NCI-H526 (cell line): ENCODE data around the gene CRTC1.
A peak's percentile ranks its signal among the peaks of the same experiment; 100 is the strongest.

ENCODE experiments used
- DNase-seq, 2 experiments: peaks; one replicate each; lab custom pipeline; 2025; lab: John Stamatoyannopoulos, UW

The CRTC1 gene

DNA sequence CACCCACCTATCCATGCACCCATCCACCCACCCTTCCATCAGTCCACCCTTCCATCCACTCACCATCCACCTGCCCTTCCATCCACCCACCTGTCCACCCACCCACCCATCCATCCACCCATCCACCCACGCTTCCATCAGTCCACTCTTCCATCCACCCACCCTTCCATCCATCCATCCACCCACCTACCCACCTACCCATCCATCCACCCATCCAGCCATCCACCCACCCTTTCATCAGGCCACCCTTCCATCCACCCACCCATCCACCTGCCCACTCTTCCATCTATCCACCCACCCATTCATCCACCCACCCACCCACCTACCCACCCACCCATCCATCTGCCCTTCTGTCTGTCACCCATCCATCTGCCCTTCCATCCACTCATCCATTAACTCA is 29.6 kb upstream of the CRTC1 start:
- no peak for DNase-seq

- DNase-seq: no peak
These were observed 29.0 kb upstream of the CRTC1 start for GRCh38 chr19:18654469-18654868.

DNA sequence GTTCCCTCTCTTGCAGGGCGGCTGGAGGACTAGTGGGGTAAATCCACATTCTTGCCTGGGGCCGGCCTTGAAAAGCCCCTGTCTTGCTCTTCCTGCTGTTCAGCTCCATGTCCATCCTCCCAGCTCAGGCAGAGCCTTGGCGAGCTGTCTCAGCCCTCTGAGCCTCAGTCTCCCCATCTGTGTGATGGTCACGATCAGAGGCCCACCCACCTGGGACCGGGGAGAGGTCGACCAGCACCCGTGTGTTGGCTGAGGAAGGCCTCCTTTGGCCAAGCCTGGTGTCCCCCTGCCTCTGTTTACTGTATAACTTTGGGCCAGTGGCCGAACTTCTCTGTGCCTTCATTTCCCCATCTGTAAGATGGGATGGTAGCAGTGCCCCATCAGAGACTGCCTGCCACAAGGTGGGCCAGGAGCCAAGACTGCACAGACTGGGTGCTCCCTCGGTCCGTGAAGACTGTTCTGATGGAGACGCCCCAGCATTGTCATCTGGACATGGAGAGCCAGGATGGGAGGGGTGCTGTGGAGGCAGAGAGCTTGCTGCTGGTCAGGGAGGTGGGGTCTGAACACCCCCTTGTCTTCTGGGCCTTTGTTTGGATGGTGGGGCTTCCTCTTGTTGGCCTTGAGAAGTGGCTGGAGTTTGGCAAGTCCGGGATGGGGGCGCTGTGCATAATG is 28.2 kb upstream of the CRTC1 start:
- DNase-seq: no peak

GRCh38 chr19:18656337-18657086 is 27.0 kb upstream of the CRTC1 start:
- DNase-seq: no peak

DNA sequence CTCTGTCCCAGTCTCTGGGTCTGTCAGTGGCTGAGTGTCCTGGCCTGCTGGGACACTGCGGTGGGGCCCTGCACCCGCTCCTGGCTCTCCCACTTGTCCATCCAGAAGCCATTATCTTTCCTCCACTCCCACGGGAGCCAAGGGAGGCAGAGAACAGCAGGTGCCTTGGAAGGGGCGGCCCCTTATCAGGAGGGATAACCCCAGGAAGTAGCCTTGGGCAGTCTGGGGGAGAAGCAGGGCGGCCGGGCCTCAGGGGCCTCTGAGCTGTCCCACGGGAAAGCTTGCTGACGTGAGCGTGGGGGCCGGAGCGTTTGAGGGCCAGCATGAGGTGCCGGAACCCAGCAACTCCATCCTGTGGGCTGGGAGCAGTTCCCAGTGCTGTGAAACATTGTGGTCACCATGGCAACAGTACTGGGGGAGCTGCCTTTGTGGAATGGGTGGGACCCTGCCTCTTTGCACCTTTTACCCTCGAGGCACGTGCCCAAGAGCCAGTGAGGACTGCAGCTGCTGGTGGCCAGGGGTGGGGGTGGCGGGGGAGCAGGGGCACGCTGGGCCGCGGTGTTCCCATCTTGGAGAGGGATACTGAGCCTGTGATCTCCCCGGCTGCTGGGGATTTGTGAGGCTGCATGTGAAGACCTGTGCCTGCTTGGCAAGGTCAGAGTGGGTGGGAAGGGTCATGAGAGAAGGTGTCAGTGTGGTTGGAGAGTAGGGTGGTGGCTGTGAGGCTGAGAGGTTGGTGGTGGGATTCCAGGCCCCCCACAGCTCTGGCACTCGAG is 25.7 kb upstream of the CRTC1 start:
- DNase-seq: peak in 1 of 2 experiments; percentile 18

GRCh38 chr19:18658366-18658855 is 25.1 kb upstream of the CRTC1 start:
- no peak for DNase-seq

GRCh38 chr19:18659281-18660050 is 24.0 kb upstream of the CRTC1 start:
- no peak for DNase-seq

DNA sequence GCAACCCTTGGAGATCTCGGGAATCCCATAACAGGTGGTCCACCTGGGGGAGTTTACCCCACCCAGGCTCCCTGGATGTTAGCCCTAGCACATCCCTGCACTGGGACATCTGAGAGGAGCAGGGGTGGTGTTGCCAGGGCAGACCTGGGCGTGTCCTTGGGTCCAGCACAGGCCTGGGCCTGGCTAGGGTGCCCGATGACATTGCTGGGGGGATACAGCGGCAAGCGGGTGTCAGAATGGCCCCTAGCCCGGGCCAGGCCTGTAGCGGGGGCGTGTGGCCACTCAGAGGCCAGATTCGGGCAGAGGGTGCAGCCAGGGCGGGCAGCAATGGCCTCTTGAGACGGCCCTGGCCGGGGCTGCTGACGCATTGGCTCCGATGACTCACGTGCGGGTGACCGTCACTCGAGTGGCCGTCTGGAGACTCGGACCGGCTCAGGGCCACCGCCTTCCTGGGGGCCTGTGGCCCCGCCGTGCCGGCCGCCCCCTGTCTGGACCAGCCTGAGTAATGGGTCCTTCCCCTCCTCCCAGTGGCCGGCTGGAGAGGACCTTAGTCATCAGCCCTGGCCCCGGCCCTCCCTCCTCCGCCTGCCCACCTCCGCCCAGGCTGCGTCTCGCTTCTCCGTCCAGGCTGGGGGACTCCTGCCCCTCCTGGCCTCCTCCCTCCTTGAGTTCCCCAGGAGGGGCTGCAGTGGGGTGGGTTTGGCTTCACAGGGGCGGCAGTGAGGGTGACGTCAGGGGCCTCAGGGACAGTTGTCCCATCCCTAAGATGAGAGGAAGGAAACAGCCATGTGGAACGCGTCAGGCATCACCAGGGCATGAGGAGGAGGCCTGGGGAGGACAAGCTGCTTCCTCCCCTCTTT is 23.2 kb upstream of the CRTC1 start:
- DNase-seq: no peak

DNA sequence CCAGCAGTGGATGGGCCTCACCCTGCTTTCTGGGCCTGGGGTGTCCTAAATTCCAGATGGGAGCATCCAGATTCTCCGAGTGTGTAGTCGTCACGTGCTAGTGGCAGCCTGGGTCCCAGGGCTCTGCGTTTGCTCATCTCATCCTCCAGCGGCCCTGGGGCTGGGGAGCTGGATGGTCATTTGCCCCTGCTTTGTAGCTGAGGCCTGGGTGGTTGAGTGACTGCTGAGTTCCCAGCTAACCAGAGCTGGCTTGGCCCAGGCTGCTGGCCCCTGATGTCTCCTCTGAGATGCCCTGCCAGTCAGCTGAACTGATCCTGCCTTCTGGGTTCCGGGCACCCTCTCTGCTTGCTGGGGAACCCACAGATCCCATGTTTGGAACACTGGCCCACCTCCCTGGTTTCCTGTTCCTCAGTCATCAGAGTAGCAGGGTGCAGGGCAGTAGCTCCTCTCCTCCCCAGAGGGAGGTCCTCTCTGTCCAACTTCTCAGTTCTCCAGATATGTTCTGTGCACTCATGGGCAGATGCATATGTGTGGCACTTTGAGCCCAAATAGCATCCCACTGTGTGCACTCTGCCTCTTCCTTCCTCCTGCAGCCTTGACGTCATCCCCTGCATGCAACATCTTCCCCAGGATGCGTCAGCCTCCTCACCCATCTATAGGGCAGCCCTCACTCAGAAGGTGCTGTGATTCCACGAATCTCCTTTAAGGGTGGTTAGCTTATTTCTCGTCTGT is 22.4 kb upstream of the CRTC1 start:
- DNase-seq: no peak

- DNase-seq: no peak
These were observed 20.3 kb upstream of the CRTC1 start for GRCh38 chr19:18662972-18663732.

DNA sequence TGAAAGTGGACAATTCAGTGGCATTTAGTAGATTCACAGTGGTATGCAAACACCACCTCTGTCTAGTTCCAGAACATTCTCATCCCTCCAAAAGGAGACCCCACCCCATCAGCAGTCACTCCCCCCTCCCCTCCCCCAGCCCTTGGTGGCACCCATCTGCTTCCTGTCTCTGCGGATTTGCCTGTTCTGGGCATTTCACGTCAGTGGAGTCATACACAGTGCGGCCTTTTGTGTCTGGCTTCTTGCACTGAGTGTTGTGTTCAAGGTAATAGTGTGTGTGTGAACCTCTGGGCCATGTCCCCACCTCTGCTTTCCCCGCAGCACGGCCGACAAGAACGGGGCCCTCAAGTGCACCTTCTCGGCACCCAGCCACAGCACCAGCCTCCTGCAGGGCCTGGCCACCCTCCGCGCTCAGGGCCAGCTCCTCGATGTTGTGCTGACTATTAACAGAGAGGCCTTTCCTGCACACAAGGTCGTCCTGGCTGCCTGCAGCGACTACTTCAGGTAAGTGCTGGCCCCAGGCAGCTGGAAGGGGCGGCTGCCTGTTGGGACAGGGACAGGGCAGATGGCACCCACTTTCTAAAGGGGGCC is 19.4 kb upstream of the CRTC1 start:
- DNase-seq: no peak

DNA sequence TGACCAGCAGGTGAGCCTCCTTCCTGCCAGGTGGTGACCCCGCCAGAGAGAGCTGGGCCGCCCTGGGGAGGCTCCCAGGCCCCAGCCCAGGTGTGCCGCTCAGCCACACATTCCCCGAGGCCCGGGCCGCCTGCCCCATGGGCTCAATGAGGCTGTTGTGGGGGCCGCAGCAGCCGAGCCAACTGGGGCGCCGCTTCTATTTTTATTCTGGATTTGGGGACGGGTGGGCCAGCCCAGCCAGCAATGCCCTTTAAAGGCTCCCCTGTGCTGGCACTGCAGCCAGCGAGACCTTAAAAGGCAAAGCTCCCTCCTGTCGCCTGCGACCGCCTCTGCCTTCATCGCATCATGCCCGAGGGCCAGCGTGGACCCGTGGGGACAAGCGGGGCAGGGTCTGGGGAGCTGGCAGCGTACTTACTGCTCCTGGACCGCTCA is 17.7 kb upstream of the CRTC1 start:
- DNase-seq: no peak

GRCh38 chr19:18666317-18666716 is 17.2 kb upstream of the CRTC1 start:
- no peak for DNase-seq

DNA sequence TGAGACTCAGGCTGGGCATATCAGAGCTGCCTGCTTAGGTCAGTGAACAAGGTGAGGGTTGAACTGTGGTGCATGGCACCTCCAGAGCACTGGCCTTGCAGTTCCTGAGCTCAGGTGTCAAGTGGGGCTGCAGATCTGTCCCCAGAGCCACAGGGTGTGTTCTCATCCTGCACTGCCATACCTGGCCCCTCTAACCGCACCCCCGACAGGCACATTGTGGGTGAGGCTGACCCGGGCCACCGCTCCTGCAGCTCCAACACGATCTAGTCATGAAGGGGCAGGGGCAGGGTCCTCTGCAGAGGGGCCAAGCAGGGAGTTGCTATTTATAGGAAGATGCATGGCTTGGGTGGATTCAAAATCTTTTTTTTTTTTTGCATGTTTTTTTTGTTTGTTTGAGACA is 16.7 kb upstream of the CRTC1 start:
- DNase-seq: no peak

- no peak for DNase-seq
These were observed 15.8 kb upstream of the CRTC1 start for GRCh38 chr19:18667531-18668251.

GRCh38 chr19:18668252-18668631 is 15.2 kb upstream of the CRTC1 start:
- DNase-seq: no peak

DNA sequence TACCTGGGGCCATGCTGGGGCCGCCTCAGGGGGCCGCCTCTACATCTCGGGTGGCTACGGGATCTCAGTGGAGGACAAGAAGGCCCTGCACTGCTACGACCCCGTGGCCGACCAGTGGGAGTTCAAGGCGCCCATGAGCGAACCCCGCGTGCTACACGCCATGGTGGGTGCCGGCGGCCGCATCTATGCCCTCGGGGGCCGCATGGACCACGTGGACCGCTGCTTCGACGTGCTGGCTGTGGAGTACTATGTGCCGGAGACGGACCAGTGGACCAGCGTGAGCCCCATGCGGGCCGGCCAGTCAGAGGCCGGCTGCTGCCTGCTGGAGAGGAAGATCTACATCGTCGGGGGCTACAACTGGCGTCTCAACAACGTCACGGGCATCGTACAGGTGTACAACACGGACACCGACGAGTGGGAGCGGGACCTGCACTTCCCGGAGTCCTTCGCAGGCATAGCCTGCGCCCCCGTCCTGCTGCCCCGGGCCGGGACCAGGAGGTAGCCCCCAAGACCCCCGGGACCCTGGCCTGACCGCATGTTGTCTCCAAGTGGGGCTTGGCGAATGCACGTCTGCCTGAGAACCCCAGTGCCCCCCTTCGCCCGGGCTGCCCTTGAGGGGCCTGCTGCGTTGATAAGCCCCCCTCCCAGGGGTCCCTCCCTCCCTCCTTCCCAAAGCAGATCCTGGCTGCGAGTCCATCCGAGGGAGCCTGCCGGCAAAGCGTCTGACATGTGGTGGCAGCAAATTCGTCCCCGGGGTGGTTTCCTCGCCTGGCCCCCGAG is 14.5 kb upstream of the CRTC1 start:
- DNase-seq: no peak

DNA sequence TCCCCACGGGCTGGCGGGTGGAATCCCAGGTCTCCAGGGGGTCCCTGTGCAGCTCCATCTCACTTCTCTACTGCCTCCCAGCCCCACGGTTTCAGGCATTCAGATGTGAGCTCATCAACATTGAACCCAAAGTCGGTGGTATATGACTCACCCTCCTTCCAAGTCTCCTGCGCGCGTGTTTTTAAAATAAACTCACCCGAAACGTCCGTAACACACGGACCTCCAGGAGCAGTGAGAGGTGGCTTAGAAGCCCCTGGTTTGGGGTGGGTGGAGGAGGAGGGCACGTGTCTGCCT is 14.0 kb upstream of the CRTC1 start:
- no peak for DNase-seq
